ENCODE data around the gene VWF. TPM values are rescaled to one million over a fixed set of nuclear protein-coding genes. Genes with fewer than 3 reads are reported as not detected.

VWF gene
- total RNA-seq, 1 donor from 2014 or later: 9.7 TPM

DNA sequence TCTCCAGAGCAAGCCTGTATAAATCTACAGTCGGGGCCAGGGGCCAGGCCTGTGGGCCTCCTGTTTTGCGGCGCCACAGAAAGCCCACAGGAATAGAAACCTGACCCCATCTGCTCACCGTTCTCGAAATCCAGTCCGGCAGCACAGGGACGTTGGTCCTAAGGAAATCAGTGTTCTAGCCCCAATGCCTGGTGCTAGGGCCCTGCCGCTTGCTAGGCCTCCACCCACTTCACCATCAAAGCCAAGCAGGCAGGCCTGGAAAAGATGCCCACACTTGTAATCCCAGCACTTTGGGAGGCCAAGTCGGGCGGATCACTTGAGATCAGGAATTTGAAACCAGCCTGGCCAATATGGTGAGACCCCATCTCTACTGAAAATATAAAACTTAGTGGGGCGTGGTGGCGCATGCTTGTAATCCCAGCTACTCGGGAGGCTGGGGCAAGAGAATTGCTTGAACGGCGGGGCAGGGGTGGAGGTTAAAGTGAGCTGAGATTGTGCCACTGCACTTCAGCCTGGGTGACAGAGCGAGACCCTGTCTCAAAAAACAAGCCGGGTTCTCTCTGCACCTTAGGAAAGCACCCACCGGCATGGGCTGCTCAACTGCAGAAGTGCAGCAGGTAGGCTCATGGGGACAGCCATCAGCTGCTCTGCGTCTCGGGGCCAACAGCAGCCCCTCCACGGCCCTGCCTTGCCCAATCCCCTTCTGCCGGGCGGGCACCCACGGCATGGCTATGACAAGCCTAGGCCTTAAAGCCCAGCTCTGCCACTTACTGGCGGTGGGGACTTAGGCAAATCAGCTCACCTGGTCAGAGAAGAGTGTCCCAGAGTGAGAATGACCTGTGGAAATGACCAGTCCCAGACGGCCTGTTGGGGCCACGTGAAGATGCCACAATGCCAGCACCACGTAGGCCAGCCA is 47.4 kb downstream of the VWF start:
- DNase-seq: no peak

DNA sequence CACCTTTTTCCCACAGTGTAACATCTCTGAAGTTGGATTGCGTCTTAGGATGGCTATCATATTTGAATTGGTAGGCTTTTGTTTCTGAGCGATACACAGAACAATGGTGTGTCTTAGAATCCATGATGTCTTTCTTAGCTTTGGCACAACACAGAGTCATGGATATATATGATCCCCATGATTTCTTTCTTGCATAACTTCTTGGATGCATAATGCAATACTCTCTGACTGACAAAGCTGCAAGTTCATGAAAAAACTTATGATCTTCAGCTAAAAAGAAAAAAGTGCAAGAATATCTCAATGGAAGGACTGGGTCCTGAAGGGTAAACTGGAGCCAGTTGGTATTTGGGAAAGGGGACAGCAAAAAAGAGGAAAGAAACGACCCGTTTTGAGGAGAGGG is 48.1 kb downstream of the VWF start:
- DNase-seq: no peak

DNA sequence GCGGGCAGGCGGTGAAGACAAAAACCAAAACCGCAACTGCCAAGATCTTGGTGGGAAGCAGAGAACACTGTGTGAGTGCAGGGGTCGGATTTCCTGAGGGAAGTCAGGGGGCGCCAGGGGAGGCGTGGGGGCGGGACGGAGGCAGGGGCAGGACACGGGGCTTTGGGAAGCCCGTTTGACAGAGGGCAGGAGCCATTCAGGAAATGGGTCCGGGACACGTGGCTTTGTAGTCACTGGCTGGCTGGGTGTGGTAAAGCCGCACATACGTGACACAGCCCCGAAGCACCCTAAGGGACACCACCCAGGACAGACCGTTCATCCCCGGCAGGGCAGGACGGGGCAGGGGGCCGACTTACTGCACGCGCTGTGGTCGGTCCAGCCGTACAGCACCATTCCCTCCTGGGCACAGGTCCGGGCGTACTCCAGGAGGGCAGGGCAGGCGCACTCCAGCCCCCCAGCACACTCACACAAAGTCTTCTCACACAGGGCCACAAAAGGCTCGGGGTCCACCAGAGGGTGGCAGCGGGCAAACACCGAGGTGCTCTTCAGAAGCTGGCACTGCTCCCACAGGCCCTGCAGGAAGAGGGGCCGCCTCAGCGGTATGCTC is 49.4 kb downstream of the VWF start:
- DNase-seq: no peak

DNA sequence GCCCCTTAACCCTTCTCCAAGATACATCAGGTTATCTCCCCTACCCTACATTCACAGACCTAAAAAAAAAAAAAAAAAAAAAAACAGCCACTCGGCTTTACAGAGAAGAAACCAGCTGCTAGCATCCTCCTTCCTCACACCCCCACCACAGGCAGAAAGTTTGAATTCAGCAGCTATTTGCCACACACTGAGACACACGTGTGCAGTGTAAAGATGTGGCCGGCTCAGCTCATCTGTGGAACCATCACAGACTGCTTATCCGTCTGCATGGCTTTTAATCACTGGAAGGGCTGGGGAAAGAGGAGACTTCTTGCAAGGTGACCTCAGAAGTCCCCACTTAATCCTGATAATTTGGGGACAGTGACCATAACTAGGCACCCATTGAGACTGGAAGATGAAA is 50.0 kb downstream of the VWF start:
- no peak for DNase-seq

DNA sequence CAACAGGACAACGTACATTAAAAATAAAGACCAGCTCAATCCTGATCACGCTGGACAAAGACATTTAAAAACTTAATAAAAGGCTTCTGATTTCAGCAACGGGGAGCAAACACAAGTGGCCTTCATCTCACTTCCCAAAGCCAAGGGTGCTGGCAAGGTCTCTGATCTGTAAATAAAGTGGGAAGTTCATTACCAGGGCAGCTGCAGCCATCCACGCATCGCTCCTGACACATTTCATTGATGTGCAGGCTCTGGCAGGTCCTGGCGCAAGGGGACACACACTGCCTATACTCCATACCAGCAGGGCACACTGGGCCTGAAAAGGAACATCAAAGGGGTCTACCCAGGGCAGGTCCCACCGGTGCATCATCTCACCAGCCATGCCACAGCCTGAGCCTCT is 51.0 kb downstream of the VWF start:
- DNase-seq: no peak

DNA sequence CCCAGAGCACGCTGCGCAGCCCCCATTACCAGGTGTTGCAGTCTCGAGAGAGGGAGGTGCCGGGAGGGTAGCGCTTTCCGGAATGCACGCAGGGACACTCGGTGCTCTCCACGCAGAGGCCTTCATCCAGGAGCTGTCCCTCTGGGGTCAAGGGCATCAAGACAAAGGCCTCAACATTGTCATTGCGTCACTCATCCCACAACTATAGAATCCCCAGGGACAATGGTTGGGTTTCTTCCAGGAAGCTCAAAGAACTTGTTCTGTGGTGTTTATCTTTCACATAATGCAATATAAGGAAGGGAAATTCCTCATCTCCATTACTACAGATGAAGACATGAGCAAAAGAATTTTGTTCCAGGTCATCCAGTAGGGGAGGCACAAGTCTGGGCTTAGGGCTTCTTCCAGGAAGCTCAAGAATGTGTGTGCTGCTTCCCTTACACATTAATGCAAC is 52.1 kb downstream of the VWF start:
- no peak for DNase-seq

DNA sequence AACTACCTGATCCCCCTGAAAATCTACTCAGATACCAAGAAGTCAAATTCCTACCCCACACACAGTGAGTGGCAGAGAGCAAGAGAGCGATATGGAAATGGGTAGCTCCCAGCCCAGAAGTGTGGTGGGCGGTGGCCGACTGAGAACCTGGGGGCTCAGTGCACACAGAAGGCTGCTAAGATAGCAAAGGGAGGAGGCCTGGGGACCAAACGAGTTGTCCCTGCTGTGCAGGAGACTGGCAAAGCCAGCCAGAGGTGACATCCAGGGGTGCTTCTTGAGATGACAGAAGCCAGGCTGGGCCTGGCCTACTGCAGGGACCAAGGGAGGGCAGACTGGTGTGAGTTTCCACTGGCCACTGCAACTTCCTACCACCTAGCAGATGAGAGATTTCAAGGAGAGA is 52.9 kb downstream of the VWF start:
- DNase-seq: no peak

DNA sequence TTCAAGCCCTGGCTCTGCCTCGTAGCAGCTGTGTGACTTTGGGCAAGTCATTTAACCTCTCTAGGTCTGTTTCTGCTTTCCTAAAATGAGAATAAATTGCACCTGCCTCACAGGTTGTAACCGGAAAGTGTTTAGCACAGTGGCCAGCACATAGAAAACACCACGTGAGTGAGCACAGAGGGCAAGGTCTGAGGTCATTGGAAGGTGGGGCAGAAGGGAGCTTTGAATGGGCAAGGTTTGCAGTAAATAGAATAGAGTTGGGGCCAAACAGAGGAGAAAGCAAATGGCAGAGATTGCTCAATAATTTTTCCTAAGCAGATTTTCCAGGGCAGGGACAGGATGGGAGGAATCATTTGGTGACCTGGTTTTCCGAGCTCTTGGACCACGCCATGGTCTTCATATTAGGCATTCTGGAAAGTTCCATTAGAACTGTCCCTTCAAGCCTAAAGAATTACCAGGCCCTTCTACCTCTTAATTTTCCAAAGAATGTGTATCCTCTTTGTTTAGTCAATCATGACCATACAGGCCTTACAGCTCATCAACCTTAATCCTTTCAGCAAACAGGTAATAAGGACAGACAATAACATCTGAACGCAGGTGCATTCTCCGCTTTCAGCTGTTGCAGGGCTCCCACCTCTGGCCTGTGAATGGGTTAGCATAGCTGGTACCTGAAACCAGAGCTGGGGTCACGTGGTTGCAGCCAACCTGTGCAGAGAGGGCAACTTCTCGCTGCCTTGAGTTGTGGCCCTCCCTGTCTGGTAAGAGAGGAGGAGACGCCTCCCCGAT is 53.8 kb downstream of the VWF start:
- no peak for DNase-seq

DNA sequence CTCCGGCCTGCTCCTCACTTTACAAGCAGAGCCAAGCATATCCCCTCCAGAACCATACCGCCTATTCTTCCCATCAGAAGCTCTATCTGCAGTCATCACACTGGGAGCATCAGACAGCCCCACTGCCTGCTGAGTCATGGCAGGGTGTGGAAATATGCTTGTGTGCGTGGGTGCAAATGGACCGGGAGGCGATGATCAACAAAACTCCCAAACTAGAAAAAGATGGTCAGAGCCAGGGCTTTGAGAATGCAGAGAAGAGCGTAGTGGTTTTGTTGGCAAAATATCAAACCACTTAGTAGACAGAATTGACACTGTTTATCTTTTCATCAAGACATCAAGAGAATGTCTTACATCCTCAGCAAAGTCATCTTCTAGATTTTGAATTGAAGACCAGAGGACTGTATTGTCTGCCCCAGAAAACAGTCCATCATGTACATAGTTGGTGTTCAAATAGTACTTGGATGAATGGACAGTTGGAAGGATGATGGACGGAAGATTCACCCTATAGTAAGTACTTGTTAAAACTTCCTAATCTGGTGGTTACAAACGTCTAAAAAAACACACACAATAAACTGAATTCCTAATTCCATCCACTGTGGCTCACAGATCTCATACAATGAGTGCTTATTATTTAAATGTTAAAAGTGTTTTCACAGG is 54.9 kb downstream of the VWF start:
- peak; percentile 41 for DNase-seq

DNA sequence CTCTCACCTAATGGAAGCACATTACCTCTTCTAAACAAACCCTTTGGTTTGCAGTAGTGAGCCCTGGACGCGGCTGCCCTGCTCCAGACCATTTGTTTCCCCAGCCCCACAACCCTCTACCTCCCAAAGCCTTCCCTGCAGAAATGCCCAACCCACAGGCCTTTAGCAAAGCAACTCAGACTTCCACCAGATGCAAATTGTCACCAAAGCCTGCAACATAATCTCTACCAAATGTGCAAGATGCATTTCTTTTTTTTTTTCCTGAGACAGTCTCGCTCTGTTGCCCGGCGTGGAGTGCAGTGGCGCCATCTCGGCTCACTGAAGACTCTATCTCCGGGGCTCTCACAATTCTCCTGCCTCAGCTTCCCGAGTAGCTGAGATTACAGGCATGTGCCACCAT is 56.2 kb downstream of the VWF start:
- no peak for DNase-seq

DNA sequence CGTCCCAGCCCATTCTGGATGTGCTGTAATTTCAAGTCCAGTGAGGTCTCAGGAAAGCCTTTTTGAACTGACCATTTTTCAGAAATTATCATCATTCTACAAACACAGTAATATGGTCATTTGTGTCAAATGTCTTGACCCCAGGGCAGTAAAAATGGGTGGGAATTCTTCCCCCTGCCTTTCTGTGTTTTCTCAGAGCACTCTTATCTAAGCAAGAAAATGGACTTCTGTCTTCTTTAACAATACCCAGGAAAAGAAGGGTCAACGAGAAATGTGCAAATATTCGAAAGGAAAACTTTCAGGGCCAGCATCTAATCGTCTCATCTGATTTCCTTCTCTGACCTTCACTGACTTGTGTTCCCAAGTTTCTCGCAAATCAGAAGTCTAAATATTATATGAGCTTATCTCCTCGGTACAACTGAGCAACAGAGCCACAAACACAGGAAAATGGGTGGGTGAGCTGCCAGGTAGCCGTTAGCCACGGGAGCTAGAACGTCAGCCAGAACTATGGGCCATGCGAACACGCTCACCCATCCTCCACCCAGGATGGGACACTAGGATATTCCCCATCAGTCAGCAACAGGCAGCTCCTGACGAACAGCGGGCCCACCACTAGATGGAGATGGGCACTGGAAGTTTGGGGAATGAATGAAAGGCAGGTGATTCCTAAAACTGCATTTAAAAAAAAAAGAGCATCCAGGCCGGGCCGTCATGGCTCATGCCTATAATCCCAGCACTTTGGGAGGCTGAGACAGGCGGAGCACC is 57.1 kb downstream of the VWF start:
- no peak for DNase-seq

DNA sequence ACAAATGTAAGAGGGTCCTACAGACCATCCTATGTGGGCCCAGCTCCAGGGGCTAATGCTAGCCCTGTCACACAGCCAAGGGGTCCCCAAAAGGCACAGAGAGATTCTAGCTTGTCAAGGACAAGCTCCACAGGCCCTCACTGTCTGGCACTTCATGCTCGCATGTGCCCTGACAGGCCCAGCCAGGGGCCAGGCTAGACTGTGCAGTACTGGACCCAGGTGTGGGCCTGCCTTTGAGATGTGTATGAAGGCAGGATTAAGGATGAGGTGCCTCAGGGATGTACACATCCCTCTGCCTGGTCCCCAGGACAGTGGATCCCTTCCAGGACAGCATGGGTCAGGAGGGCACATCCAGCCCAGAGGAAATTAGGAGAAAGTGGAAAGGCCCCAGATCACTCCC is 57.8 kb downstream of the VWF start:
- no peak for DNase-seq

DNA sequence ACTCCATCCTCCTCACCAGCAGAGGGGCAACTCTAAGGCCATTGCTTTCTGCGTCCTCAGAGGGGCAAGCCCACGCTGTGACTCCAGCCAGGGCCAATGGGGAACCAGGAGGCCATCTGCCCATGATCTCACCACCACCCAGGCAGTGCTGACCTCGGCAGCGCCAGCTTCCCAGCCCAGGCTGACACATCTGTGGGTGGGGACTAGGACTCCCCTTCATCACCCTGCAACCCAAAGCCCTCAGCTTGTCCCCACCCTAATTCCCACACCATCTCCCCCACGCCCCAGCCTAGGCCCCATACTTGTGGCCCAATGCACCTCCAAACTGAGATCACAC is 58.6 kb downstream of the VWF start:
- no peak for DNase-seq

DNA sequence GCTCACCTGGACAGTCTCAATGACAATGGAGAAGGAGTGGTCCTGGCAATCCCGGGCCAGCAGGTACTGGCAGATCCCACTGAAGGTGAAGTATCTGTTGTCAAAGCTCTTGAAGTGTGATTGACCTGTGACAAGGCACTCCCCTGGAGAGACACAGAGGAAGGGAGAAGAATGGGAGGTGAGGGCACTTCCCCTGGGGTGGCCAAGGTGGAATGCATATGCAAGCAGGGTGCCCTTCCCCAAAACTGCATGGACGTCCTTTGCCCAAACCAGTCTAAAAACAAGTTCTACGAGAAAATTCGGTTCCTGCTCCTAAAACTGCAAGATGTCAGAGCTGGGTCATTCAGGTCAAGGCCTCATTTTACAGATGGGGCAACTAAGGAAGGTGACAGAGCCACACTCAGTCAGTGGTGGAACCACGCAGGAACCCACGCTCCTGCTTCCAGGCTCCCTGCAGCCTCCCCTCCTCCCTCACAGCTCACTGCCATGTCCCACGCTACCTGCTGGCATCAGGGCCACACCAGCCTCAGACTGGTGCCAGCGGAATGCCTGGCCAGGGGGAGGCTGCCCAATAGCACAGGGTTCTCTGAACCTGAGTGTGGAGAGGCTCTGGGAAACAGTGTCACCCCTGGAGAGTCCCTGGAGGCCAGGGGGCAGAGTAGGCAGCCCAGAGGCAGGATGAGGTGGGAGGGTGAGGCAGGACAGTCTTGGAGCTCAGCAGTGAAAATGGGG is 59.2 kb downstream of the VWF start:
- no peak for DNase-seq

DNA sequence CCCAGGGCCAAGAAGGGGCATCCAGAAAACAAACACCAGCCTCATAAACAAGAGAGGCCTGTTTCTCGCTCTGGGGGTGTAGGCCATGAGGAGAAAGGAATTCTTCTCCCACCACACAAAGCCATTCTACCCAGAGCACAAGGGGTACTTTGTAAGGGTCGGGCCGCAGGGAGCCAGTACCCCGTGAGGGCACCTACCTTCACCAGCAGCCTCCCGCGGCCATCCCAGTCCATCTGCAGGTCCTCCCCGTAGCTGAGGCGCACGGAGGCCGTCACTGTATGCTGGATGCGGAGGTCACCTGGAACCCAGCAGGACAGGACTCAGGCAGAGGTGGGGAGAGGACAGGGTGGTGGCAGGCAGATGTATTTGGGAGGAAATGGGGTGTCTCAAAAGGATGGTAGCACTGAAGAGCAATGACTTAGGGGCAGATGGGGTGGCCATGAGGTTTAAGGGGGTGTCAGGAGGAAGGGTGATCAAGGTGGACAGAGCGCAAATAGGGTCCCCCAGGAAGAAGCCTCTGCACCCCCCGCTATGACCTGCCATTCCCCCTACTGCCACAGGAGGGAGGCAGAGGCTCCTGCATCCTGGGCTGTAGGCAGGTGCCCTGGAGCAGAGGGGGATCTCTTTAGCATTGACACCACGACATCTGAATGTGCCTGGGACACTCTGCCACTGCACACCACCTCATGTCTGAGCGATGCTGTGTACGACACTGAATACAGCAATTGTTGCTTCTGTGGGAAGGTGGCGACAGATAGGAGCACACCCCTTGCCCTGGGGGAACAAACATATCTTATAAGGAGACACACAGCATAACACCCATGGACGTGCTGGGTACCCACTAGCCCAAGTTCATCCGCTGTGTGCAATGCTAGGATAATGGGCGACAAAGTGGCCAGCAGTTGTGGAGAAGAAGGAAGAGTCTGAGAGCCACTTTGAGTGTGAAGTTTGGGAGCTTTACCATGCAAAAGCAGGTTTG is 61.4 kb downstream of the VWF start:
- peak; percentile 21 for DNase-seq

DNA sequence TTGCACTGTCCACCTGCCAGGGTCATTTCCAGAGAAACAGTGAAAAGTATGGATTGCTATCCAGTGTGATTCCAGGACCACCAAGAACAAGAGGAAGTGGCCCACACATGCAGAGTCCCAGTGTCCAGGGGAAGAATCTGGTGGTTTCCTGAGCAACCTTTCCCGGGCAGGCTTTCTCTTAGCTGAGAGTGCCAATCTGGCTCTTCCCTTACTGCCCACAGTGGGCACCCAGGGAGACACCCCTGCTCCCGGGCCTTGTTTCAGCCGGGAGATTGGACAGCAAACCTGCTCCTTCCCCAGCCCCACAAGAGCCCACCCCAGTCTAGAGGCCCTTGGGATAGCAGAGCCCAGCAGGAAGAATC is 62.1 kb downstream of the VWF start:
- DNase-seq: no peak

DNA sequence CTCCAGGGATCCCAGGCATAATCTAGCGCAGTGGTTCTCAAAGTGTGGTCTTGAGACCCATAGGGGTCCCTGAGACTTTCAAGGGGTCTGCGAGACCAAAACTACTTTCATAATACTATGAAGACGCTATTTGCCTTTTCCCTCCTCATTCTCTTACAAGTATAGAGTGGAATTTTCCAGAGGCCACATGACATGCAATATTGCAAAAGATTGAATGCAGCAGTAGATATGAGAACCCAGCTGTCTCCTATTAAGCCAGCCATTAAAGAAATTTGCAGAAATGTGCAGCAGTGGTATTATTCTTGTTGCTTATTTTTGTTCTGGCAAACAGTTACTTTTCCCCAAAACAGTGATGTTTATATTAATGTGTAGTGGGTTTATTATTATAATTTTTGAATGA is 62.8 kb downstream of the VWF start:
- DNase-seq: no peak

DNA sequence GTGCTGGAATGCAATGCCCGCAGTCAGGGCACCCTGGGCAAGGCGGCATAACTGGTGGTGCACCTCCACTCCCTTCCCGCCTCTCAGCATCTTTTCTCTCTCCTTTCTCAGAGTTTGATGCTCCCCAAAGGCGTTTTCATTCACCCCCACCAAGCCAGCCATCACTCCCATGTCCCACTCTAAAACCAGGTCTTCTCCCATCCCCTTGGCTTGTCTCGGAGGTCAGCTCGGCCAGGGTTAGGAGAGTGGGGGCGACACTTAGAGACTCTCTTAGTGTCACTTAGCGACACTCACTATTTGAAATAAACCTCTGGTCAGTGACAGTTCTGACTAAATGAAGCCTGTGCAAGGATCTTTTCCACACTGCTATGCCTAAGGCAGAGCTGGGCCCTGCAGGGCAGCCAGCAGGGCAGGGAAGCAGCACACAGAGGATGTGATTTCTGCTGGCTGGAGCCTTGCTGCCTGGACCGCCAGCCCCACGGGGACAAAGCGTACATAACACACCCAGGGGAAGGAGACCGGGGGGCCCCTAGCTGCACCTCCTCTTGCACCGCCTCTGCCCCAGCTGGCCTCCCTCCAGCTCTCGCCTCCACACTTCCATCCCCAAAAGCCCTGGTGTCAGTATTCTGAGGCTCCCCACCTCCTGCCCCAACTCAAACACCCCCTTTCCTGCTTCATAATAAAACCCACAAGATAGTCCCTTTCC is 64.5 kb downstream of the VWF start:
- no peak for DNase-seq

DNA sequence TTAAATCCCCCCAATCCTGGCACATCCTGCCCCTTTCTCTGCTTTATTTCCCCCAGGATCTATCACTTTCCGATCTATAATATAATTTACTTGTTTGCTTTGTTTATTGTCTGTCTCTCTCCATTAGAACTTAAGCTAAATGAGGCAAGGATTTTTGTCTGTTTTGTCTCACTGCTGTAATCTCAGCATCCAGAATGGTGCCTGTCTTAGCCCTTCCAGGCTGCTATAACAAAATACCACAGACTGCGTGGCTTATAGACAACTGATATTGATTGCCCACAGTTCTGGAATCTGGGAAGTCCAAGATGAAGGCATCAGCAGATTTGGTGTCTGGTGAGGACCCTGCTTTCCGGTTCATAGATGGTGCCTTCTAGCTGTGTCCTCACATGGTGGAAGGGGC is 65.2 kb downstream of the VWF start:
- DNase-seq: no peak

Data from occipital lobe (tissue), 2 donors.